ENCODE measurements around the gene CTXND2.
A peak's percentile ranks its signal among the peaks of the same experiment; 100 is the strongest.
"Not testable (repeated sequence)": the region's sequence is repeated elsewhere in the genome, so short reads cannot be mapped to it uniquely, and the experiment has no call there.

Gene CTXND2

GRCh38 chr1:150887018-150887417 is at the start of gene CTXND2:
Gene CTXND2, plus strand, starts transcription at chr1:150887136. Its CDS starts 25,179 bp downstream, at chr1:150912315.
- no peak within 1 kb of the TSS for H3K27ac Mint-ChIP-seq
- H3K36me3 Mint-ChIP-seq (ENCODE audit: low read depth) = no peaks in the 10 kb centered on the region
- peaks cover 27% of the 10 kb centered on the region for H3K4me1 Mint-ChIP-seq (ENCODE audit: low read depth)
- H3K9me3 Mint-ChIP-seq = no peaks in the 10 kb centered on the region
- no peak within 1 kb of the TSS for H3K4me3 Mint-ChIP-seq
- H3K27me3 Mint-ChIP-seq (ENCODE audit: low read depth) = no peaks in the 10 kb centered on the region

- Mint-ChIP-seq H3K4me1 (ENCODE audit: low read depth) (peaks cover 28% of the 10 kb centered on the region), H3K36me3 (ENCODE audit: low read depth) (peaks cover 43% of the 10 kb centered on the region)
- not testable (repeated sequence) for H3K4me3 Mint-ChIP-seq; H3K9me3 Mint-ChIP-seq; H3K27me3 Mint-ChIP-seq (ENCODE audit: low read depth); H3K27ac Mint-ChIP-seq
These were observed 46.1 kb upstream of the CTXND2 start for GRCh38 chr1:150840850-150841249.

DNA sequence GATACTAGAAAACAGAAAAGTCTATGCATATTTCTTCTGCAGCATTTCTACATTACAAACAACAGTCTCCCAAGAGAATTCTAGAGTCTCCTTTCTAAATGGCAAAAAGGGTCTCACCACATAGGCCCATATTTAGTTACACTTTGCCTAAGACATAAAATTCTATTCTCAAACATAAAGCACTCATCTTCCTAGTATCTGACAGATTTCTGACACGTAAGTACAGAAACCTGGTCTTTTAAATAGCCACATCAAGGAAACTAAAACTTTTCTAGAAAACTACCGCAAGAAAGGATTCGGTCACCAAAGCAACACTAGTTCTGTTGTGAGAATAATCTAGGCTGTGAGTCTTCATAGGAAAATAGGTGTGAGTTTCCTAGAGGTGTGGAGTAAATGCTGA is 45.3 kb upstream of the CTXND2 start:
- H3K27ac Mint-ChIP-seq = peak overlapping the region; percentile 69
- peaks cover 41% of the 10 kb centered on the region for H3K36me3 Mint-ChIP-seq (ENCODE audit: low read depth)
- H3K27me3 Mint-ChIP-seq (ENCODE audit: low read depth) = no peaks in the 10 kb centered on the region
- H3K4me3 Mint-ChIP-seq = peak overlapping the region; percentile 15
- H3K9me3 Mint-ChIP-seq = no peaks in the 10 kb centered on the region
- H3K4me1 Mint-ChIP-seq (ENCODE audit: low read depth) = peaks cover 29% of the 10 kb centered on the region

GRCh38 chr1:150842343-150842742 is 44.6 kb upstream of the CTXND2 start:
- H3K4me3 Mint-ChIP-seq = no peak overlapping the region
- no peaks in the 10 kb centered on the region for H3K9me3 Mint-ChIP-seq
- peak overlapping the region; percentile 69 for H3K27ac Mint-ChIP-seq
- H3K36me3 Mint-ChIP-seq (ENCODE audit: low read depth) = peaks cover 40% of the 10 kb centered on the region
- no peaks in the 10 kb centered on the region for H3K27me3 Mint-ChIP-seq (ENCODE audit: low read depth)
- peaks cover 27% of the 10 kb centered on the region for H3K4me1 Mint-ChIP-seq (ENCODE audit: low read depth)

DNA sequence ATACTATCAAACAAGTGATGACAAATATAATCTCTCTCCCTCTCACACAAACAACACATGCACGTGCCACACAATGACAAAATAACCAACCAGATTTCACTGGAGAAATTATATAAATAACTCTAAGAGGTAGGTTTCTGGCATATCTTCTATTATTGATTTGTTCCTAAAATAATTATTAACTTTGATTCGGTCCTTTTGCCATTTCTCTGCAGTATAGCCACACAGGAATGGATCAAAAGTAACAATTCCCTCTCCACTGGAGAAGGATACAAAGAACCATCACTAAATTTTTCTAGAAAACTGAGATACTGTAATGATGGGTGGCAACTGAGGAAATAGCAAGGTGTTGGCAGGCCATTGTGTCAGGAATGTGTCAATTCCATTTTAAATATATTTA is 44.0 kb upstream of the CTXND2 start:
- Mint-ChIP-seq H3K4me1 (ENCODE audit: low read depth) (peaks cover 26% of the 10 kb centered on the region), H3K4me3 (no peak overlapping the region), H3K9me3 (no peaks in the 10 kb centered on the region), H3K36me3 (ENCODE audit: low read depth) (peaks cover 41% of the 10 kb centered on the region), H3K27me3 (ENCODE audit: low read depth) (no peaks in the 10 kb centered on the region), H3K27ac (no peak overlapping the region)

GRCh38 chr1:150843474-150843873 is 43.5 kb upstream of the CTXND2 start:
- Mint-ChIP-seq H3K36me3 (ENCODE audit: low read depth) (peaks cover 38% of the 10 kb centered on the region), H3K27me3 (ENCODE audit: low read depth) (no peaks in the 10 kb centered on the region), H3K27ac (no peak overlapping the region), H3K4me1 (ENCODE audit: low read depth) (peaks cover 26% of the 10 kb centered on the region), H3K9me3 (no peaks in the 10 kb centered on the region), H3K4me3 (no peak overlapping the region)

DNA sequence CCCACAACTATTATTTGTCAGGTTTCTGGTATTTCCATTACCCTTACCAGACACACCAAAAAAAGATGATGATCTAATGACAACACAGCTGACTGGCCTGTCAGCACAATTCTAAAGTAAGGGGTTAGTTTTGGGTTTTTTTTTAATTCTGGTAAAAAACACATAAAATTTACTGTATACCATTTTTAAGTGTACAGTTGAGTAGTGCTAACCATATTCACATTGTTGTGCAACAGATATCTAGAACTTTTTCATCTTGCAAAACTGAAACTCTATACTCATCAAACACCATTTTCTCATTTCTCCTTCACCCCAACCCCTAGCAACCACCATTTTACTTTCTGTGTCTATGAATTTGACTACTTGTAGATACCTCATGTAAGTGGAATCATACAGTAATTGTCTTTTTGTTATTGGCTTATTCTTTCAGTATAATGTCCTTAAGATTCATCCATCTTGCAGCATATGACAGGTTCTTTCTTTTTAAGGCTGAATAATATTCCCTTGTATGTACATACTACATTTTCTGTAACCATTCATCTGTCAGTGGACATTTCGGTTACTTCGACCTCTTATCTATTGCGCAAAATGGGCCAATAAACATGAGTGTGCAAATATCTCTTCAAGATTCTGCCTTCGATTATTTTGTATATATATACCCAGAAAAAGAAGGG is 40.3 kb upstream of the CTXND2 start:
- no peak overlapping the region for H3K4me3 Mint-ChIP-seq
- peaks cover 26% of the 10 kb centered on the region for H3K36me3 Mint-ChIP-seq (ENCODE audit: low read depth)

DNA sequence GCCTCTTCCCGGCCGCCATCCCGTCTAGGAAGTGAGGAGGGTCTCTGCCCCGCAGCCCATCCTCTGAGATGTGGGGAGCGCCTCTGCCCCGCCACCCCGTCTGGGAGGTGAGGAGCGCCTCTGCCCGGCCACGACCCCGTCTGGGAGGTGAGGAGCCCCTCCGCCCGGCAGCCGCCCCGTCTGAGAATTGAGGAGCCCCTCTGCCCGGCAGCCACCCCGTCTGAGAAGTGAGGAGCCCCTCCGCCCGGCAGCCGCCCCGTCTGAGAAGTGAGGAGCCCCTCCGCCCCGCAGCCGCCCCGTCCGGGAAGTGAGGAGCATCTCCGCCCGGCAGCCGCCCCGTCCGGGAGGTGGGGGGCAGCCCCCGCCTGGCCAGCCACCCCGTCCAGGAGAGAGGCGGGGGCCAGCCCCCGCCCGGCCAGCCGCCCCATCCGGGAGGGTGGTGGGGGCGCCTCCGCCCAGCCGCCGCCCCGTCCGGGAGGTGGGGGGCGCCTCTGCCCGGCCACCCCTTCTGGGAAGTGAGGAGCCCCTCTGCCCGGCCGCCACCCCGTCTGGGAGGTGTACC is 36.1 kb upstream of the CTXND2 start:
- not testable (repeated sequence) for H3K4me3 Mint-ChIP-seq; H3K4me1 Mint-ChIP-seq (ENCODE audit: low read depth); H3K27ac Mint-ChIP-seq; H3K27me3 Mint-ChIP-seq (ENCODE audit: low read depth)
- H3K36me3 Mint-ChIP-seq (ENCODE audit: low read depth) = peaks cover 38% of the 10 kb centered on the region
- H3K9me3 Mint-ChIP-seq = peaks cover 13% of the 10 kb centered on the region

More for the DNA sequence above, 40.3 kb upstream of the CTXND2 start:
- Mint-ChIP-seq H3K27ac (no peak overlapping the region), H3K9me3 (no peaks in the 10 kb centered on the region), H3K27me3 (ENCODE audit: low read depth) (no peaks in the 10 kb centered on the region), H3K4me1 (ENCODE audit: low read depth) (peaks cover 15% of the 10 kb centered on the region)

DNA sequence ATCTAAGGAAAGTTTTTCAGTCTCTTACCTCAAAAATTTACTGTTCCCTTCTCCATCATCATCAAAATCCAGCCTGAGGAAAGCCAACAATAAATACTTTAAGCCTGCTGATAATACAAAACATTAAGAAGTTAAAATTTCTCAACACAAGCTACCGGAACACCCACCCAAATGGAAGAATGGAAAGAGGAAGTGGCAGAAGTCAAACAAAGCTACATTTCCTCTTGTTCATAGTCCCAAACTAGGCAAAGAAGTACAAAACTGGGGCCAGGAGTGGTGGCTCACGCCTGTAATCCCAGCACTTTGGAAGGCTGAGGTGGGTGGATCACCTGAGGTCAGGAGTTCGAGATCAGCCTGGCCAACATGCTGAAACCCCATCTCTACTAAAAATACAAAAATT is 34.2 kb upstream of the CTXND2 start:
- not testable (repeated sequence) for H3K4me3 Mint-ChIP-seq, H3K27ac Mint-ChIP-seq

GRCh38 chr1:150863724-150864123 is 23.2 kb upstream of the CTXND2 start:
- Mint-ChIP-seq H3K9me3 (peaks cover 10% of the 10 kb centered on the region), H3K36me3 (ENCODE audit: low read depth) (peaks cover 24% of the 10 kb centered on the region), H3K27me3 (ENCODE audit: low read depth) (no peaks in the 10 kb centered on the region), H3K27ac (no peak overlapping the region), H3K4me3 (no peak overlapping the region), H3K4me1 (ENCODE audit: low read depth) (peaks cover 2% of the 10 kb centered on the region)

More for the DNA sequence above, 34.2 kb upstream of the CTXND2 start:
- H3K27me3 Mint-ChIP-seq (ENCODE audit: low read depth); H3K4me1 Mint-ChIP-seq (ENCODE audit: low read depth): not testable (repeated sequence)
- peaks cover 32% of the 10 kb centered on the region for H3K36me3 Mint-ChIP-seq (ENCODE audit: low read depth)
- peaks cover 13% of the 10 kb centered on the region for H3K9me3 Mint-ChIP-seq

GRCh38 chr1:150864200-150864599 is 22.7 kb upstream of the CTXND2 start:
- H3K9me3 Mint-ChIP-seq; H3K4me1 Mint-ChIP-seq (ENCODE audit: low read depth); H3K27ac Mint-ChIP-seq; H3K27me3 Mint-ChIP-seq (ENCODE audit: low read depth); H3K4me3 Mint-ChIP-seq: not testable (repeated sequence)
- peaks cover 25% of the 10 kb centered on the region for H3K36me3 Mint-ChIP-seq (ENCODE audit: low read depth)

DNA sequence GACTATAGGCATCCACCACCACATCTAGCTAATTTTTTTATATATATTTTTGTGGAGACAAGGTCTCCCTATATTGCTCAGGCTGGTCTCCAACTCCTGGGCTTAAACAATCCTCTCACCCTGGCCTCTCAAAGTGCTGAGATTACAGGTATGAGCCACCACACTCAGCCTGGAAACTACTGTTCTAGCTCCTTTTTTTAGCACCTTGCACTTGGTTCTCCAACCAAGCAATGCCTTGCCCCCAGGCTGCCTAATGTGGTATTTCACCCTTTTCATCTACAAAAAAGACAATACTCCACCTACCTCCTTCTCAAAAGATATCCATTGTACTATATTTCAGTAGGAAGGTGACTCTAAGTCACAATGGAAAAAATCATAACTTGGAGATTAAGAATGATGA is 17.3 kb upstream of the CTXND2 start:
- H3K36me3 Mint-ChIP-seq (ENCODE audit: low read depth) = peaks cover 30% of the 10 kb centered on the region
- peaks cover 13% of the 10 kb centered on the region for H3K4me1 Mint-ChIP-seq (ENCODE audit: low read depth)
- no peaks in the 10 kb centered on the region for H3K27me3 Mint-ChIP-seq (ENCODE audit: low read depth)
- H3K4me3 Mint-ChIP-seq = no peak overlapping the region
- H3K27ac Mint-ChIP-seq = no peak overlapping the region
- H3K9me3 Mint-ChIP-seq = peaks cover 10% of the 10 kb centered on the region

DNA sequence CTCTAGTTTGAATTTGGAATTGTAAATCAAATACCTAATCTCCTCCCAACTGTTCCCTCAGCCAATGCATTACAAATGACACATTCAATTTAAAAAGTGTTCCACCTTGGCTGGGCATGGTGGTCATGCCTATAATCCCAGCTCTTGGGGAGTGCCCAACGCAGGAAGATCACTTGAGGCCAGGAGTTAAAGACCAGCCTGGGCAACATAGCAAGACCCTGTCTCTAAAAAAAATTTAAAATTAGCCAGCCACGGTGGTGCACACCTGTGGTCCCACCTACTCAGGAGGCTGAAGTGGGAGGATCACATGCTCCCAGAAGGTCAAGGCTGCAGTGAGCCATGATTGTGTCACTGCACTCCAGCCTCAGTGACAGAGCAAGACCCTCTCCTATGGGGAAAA is 14.4 kb upstream of the CTXND2 start:
- H3K27ac Mint-ChIP-seq = no peak overlapping the region
- peaks cover 25% of the 10 kb centered on the region for H3K4me1 Mint-ChIP-seq (ENCODE audit: low read depth)
- peaks cover 8% of the 10 kb centered on the region for H3K9me3 Mint-ChIP-seq
- H3K27me3 Mint-ChIP-seq (ENCODE audit: low read depth) = no peaks in the 10 kb centered on the region
- H3K36me3 Mint-ChIP-seq (ENCODE audit: low read depth) = peaks cover 23% of the 10 kb centered on the region
- no peak overlapping the region for H3K4me3 Mint-ChIP-seq

DNA sequence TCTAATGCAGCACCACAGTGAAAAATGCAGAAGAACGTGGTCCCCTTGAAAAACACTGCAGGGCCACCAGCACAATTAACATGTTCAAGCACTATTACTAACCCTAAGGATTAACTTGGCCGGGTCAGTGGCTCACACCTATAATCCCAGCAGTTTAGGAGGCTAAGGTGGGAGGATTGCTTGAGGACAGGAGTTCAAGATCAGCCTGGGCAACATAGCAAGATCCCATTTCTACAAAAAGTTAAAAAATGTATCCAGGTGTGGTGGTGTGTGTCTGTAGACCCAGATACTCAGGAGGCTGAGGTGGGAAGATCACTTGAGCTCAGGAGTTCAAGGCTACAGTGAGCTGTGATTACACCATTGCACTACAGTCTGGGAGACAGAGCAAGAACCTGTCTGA is 13.4 kb upstream of the CTXND2 start:
- peaks cover 25% of the 10 kb centered on the region for H3K4me1 Mint-ChIP-seq (ENCODE audit: low read depth)
- H3K9me3 Mint-ChIP-seq = no peaks in the 10 kb centered on the region
- peaks cover 14% of the 10 kb centered on the region for H3K36me3 Mint-ChIP-seq (ENCODE audit: low read depth)
- no peak overlapping the region for H3K27ac Mint-ChIP-seq
- no peaks in the 10 kb centered on the region for H3K27me3 Mint-ChIP-seq (ENCODE audit: low read depth)
- H3K4me3 Mint-ChIP-seq = no peak overlapping the region

- peaks cover 12% of the 10 kb centered on the region for H3K36me3 Mint-ChIP-seq (ENCODE audit: low read depth)
- peak overlapping the region; percentile 93 for H3K4me3 Mint-ChIP-seq
- peak overlapping the region; percentile 72 for H3K27ac Mint-ChIP-seq
- no peaks in the 10 kb centered on the region for H3K9me3 Mint-ChIP-seq
- no peaks in the 10 kb centered on the region for H3K27me3 Mint-ChIP-seq (ENCODE audit: low read depth)
- H3K4me1 Mint-ChIP-seq (ENCODE audit: low read depth) = peaks cover 25% of the 10 kb centered on the region
These were observed 12.3 kb upstream of the CTXND2 start for GRCh38 chr1:150874455-150875196.
